AG09309 (cell line): Measurements from ENCODE around the gene DDA1.

ENCODE experiments used
- DNase-seq: peaks from one replicate; pipeline ENCODE4 v3.0.0-alpha.2; 2010; ENCODE audit warnings: low read depth
- H3K4me3 ChIP-seq: 2 replicates; pipeline ENCODE4 v1.5.1; 2011; ENCODE audit warnings: mild to moderate bottlenecking, low read depth, low read length, moderate library complexity; ENCODE audit not compliant: control insufficient read depth
- TF ChIP-seq, protein P1 (sequence below): IDR thresholded peaks from 2 replicates; pipeline ENCODE4 v1.5.1; 2011; ENCODE audit warnings: mild to moderate bottlenecking, low read depth, low read length, inconsistent platforms; ENCODE audit not compliant: insufficient read depth, control insufficient read depth; ENCODE audit errors: missing control alignments

DDA1 gene

DNA sequence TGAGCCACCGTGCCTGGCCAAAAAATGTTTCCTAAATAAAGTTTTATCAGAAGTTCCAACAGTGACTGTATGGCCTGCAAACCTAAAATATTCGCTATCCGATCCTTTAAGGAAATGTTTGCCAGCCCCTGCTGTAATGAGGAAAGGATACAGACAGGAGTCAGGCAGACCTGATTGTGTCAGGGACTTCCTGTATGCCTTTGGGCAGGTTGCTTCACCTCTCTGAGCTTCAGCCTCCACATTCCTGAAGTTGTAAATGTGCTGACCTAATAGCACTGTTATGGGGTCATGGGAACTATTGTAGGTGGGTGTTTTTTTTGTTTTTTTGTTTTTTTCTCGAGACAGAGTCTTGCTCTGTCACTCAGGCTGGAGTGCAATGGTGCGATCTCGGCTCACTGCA, 12.4 kb upstream of the DDA1 start:
- no peak overlapping the region for H3K4me3 ChIP-seq
- TF ChIP-seq, protein P1, sequence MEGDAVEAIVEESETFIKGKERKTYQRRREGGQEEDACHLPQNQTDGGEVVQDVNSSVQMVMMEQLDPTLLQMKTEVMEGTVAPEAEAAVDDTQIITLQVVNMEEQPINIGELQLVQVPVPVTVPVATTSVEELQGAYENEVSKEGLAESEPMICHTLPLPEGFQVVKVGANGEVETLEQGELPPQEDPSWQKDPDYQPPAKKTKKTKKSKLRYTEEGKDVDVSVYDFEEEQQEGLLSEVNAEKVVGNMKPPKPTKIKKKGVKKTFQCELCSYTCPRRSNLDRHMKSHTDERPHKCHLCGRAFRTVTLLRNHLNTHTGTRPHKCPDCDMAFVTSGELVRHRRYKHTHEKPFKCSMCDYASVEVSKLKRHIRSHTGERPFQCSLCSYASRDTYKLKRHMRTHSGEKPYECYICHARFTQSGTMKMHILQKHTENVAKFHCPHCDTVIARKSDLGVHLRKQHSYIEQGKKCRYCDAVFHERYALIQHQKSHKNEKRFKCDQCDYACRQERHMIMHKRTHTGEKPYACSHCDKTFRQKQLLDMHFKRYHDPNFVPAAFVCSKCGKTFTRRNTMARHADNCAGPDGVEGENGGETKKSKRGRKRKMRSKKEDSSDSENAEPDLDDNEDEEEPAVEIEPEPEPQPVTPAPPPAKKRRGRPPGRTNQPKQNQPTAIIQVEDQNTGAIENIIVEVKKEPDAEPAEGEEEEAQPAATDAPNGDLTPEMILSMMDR = no peak
- DNase-seq = no peak

DNA sequence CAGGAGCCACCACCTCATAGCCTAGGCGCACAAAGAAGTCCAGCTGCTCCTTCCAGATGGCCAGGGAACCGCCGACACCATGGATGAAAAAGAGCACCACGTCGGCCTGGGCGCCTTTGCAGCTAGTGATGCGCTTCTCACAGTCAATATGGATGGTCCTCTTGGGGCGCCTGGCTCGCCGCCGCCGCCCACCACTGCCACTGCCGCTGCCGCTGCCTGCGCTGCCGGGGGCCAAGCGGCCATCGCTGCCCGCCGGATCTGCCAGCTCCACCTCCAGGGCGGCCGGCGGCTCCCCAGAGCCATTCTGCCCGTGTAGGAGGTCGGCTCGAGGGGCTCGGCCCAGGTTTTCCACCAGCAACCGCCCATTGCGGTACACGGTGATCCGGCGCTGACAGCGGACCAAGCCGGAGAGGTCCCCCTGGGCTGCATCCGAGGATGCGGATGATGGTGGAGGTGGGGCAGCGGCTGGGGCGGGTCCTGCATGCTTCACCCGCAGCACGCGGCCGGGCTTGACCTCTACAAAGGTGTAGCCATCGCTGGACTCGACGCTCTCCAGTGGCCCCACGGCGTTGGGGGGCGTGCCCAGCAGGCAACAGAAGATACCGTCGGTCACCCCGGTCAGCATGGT, 8.3 kb upstream of the DDA1 start:
- no peak overlapping the region for H3K4me3 ChIP-seq
- no peak for DNase-seq
- TF ChIP-seq, protein P1 = no peak

DNA sequence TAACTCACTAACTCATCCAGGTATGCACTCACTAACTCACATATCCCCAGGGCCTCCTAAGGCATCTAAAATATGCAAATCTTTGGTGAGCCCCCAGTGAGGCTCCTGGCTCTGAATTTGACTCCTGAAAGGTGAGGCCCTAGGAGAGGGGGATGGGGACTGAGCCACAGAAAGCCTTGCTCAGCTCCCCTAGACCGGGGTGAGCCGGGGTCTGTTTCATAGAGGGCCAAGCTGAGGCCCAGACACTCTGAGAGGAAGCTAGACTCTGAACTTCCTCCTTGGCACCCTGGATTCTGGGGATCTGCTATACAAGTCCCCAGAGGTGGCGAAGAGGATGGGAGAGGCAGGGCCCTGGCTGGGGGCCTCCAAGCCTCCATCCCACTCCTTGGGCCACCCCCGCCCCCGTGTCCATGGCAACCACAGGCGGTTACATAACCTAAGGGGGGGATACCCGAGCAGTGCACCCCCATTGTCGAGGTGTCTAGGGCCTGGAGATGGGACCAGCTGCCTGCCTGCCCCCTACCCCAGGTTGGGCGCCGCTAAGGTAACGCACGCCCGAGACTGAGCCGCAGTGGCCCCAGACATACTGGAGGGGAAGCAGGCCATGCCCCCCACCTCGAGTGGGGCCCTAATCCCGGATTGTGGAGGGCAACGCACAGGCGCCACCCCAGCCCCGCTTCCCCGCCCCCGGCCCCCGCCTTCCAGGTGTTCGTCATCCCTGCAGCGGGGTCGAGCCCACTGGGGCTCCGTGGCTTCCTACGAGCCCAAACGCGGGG, 6.8 kb upstream of the DDA1 start:
- no peak for DNase-seq
- peak overlapping the region; percentile 81 for H3K4me3 ChIP-seq
- TF ChIP-seq, protein P1 = no peak

DNA sequence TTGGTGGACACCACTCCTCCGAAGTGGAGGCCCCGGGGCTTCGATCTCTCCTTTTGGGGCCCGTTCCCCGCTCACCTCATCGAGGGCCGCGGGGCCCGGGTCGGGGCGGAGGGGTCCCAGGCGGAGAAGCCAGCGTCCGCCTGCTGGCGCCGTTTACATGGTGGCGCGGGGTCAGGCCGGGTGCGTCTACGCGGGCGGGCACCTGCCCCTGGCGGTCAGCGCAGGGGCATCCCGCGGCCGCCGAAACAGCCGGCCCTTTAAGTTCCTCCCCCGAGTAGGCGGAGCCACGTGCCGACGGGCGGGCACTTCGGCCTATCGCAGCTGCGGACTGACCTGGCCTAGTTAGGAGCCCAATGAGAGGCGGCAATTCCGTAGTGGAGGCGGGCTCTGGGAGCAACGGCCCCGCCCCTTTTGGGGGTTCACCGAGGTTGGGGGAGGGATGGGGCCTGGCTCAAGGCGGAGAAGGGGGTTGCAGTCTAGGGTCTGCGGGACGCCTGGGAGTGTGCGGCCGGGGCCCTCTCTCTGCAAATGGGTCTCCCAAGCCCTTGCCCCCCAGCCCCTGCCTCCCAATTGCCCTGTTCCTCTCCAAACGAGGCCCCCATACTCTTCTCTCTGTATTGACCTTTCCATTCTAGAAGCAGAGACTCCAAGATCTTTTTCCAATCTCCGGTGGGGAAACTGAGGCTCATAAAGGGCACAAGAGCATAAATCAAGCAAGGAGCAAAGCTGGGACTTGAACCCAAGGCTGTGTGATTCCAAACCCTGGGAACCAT, 6.0 kb upstream of the DDA1 start, which contains the start of gene ABHD8:
TSS of gene ABHD8 (minus strand) at position 259 of the 773 bp plus-strand sequence. CDS start 1,809 bp downstream, outside the sequence.
- H3K4me3 ChIP-seq = peak within 1 kb of the TSS; percentile 81
- TF ChIP-seq, protein P1 = peak; percentile 16
- DNase-seq = peak; percentile 78

DNA sequence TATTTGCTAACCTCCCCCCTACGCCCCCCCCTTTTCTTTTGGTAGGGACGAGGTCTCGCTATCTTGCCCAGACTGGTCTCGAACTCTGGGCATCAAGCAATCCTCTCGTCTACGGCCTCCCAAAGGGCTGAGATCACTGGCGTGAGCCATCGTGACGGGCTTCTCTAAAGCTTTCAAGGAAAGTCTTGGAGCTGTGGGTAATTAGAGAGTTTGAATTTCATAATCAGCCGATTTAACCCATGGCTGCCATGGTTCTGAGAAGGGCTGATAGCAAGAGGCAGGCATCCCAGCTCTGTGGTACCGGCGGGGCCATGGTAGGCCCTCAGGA, 5.5 kb upstream of the DDA1 start:
- DNase-seq = no peak
- H3K4me3 ChIP-seq = no peak overlapping the region
- TF ChIP-seq, protein P1 = no peak

DNA sequence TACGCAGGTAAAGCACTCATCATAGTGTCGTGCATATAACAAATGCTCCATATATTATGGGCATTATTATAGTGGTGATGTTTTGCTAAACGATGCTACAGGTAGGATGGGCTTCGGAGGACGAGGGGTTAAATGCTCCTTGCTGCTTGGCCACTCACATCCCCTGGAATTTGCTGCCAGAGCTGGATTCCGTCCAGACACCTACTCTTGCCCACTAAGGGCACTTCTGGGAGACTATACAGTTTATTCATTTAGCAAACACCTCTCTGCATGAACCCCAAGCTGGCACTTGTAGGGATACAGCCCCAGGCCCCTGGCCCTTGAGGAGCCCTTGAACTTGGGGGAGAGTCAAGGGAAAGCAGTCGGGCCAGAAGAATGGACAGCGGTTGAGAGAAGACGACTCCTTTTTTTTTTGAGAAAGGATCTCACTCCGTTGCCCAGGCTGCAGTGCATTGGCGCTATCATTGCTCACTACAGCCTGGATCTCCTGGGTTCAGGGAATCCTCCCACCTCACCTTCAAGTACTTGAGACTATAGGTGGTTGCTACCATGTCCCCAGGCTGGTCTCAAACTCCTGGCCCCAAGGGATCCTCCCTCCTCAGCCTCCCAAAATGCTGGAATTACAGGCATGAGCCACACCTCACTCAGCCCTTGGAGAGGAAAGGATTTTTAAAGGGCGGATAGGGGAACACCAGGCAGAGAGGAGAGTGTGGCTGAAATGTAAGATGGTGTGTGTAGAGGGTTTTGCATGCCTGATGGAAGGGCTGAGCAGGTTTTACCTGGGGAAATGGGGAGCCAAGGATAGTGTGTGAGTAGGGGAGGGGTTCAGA, 4.8 kb upstream of the DDA1 start:
- TF ChIP-seq, protein P1 = no peak

More for the DNA sequence above, 4.8 kb upstream of the DDA1 start:
- H3K4me3 ChIP-seq = no peak overlapping the region
- no peak for DNase-seq
